ENCODE results near the gene SYNE2. TPM values are rescaled to one million over a fixed set of nuclear protein-coding genes. Genes with fewer than 3 reads are reported as not detected.

SYNE2 gene
- total RNA-seq, 4 donors from 2014 or later = 92.4 to 165 (median 98.3) TPM

DNA sequence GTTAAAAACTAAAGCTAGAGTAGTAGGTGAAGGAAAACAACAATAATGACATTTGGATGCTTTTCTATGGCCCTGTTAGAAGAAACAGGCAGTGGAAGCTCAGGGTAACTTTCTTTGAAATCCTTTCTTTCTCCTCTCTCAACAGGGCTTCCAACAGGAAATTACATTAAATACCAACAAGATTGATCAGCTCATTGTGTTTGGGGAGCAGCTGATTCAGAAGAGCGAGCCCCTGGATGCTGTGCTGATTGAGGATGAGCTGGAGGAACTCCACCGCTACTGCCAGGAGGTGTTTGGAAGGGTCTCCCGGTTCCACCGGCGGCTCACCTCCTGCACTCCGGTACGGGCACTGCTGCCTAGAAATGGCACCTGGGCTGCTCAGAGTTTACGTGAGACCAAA, 359.9 kb downstream of the SYNE2 start:
- H3K36me3 ChIP-seq = peaks cover 68 to 100% (median 86%) of the 10 kb centered on the region in 4 donors
- no peaks in the 10 kb centered on the region for H3K9me3 ChIP-seq
- H3K27me3 ChIP-seq = no peaks in the 10 kb centered on the region
- no peak overlapping the region for H3K4me3 ChIP-seq
- no peak for DNase-seq (ENCODE audit: extremely low spot score)
- H3K27ac ChIP-seq (replicated peaks in 1 of 4) = no peak overlapping the region
- peaks cover 2 to 12% (median 5%) of the 10 kb centered on the region in 4 donors for H3K4me1 ChIP-seq
- intact Hi-C loops (cut with DNase I) = no loop called here
- 97% methylated on average over 8 of the region's 8 CpGs for WGBS
- TF ChIP-seq POLR2A (IDR thresholded peaks at IDR 0.05; ENCODE audit: low read depth) (no peak), POLR2AphosphoS5 (IDR thresholded peaks at IDR 0.05) (no peak), EP300 (IDR thresholded peaks at IDR 0.05) (no peak), CTCF (IDR thresholded peaks at IDR 0.05) (no peak)

DNA sequence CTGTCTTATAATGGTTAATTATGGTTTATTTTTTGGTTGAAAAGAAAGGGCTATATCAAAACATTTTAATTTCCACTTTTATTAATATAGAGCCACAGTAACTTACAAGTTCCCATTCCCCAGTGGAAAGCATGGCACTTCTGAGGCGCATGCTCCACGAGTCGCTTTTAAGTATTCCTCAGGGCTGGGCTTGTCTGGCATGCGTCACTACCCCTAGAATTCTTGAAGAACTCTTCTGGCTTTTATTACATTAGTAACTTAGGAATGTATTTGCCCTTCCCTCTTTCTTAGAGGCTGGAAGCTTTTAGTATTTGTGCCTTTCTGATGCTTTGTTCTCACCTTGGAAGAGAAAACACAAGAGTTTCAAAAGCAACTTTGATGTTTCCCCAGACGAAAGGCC, 360.3 kb downstream of the SYNE2 start:
- H3K27ac ChIP-seq (replicated peaks in 1 of 4) = no peak overlapping the region
- peaks cover 71 to 100% (median 86%) of the 10 kb centered on the region in 4 donors for H3K36me3 ChIP-seq
- TF ChIP-seq POLR2A (IDR thresholded peaks at IDR 0.05; ENCODE audit: low read depth) = no peak
- no peak for TF ChIP-seq EP300 (IDR thresholded peaks at IDR 0.05)
- no peak for TF ChIP-seq POLR2AphosphoS5 (IDR thresholded peaks at IDR 0.05)
- no peak for TF ChIP-seq CTCF (IDR thresholded peaks at IDR 0.05)
- 94% methylated on average over 5 of the region's 5 CpGs for WGBS
- intact Hi-C loops (cut with DNase I) = no loop called here
- peaks cover 2 to 12% (median 5%) of the 10 kb centered on the region in 4 donors for H3K4me1 ChIP-seq
- no peak overlapping the region for H3K4me3 ChIP-seq
- DNase-seq (ENCODE audit: extremely low spot score) = no peak
- no peaks in the 10 kb centered on the region for H3K27me3 ChIP-seq
- H3K9me3 ChIP-seq = no peaks in the 10 kb centered on the region

- Histone ChIP-seq H3K4me1 (peaks cover 2 to 12% (median 5%) of the 10 kb centered on the region in 4 donors), H3K4me3 (no peak overlapping the region), H3K9me3 (no peaks in the 10 kb centered on the region), H3K36me3 (peaks cover 74 to 100% (median 82%) of the 10 kb centered on the region in 4 donors), H3K27me3 (no peaks in the 10 kb centered on the region), H3K27ac (replicated peaks in 1 of 4) (no peak overlapping the region)
- DNase-seq (ENCODE audit: extremely low spot score) = no peak
- intact Hi-C loops (cut with DNase I) = no loop called here
- 96% methylated on average over 15 of the region's 15 CpGs for WGBS
- TF ChIP-seq POLR2A (IDR thresholded peaks at IDR 0.05; ENCODE audit: low read depth) (no peak), CTCF (IDR thresholded peaks at IDR 0.05) (no peak), POLR2AphosphoS5 (IDR thresholded peaks at IDR 0.05) (no peak), EP300 (IDR thresholded peaks at IDR 0.05) (no peak)
Observed at GRCh38 chr14:64213853-64214570, 361.2 kb downstream of the SYNE2 start.

DNA sequence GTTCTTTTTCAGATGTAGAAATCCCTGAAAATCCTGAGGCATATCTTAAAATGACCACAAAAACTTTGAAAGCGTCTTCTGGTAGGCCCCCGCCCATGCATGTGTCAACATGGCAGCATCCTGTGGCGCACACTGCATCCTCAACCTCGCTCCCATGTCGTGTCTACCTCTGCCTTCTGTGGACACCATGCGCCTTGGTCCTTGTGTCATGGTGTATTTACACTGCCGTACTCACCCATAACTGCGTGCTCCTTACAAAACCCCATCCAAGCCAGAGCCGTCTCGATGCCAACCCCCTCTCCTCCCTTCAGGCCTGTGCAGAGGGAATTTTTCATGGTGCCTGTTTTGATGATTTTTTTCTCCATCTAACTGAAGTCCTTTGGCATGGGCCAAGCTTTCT, 362.5 kb downstream of the SYNE2 start:
- peaks cover 68 to 100% (median 81%) of the 10 kb centered on the region in 4 donors for H3K36me3 ChIP-seq
- no peak for DNase-seq (ENCODE audit: extremely low spot score)
- H3K4me3 ChIP-seq = no peak overlapping the region
- no peak overlapping the region for H3K27ac ChIP-seq (replicated peaks in 1 of 4)
- no peaks in the 10 kb centered on the region for H3K9me3 ChIP-seq
- no peaks in the 10 kb centered on the region for H3K27me3 ChIP-seq
- intact Hi-C loops (cut with DNase I) = no loop called here
- 97% methylated on average over 10 of the region's 10 CpGs for whole genome bisulfite sequencing
- TF ChIP-seq EP300 (IDR thresholded peaks at IDR 0.05) = no peak
- no peak for TF ChIP-seq POLR2AphosphoS5 (IDR thresholded peaks at IDR 0.05)
- no peak for TF ChIP-seq CTCF (IDR thresholded peaks at IDR 0.05)
- TF ChIP-seq POLR2A (IDR thresholded peaks at IDR 0.05; ENCODE audit: low read depth) = no peak
- H3K4me1 ChIP-seq = peaks cover 0 to 6% (median under 1%) of the 10 kb centered on the region in 4 donors

Data from esophagus muscularis mucosa (tissue), 4 donors.